Kidney capillary endothelial cell (primary cell): ENCODE data around the gene ARCN1.
"Not testable (repeated sequence)": the region's sequence is repeated elsewhere in the genome, so short reads cannot be mapped to it uniquely, and the experiment has no call there.

Experiments
- DNase-seq: peaks from one replicate; pipeline ENCODE4 v3.0.0-alpha.2; 2018; ENCODE audit warnings: low spot score

ARCN1 gene

DNA sequence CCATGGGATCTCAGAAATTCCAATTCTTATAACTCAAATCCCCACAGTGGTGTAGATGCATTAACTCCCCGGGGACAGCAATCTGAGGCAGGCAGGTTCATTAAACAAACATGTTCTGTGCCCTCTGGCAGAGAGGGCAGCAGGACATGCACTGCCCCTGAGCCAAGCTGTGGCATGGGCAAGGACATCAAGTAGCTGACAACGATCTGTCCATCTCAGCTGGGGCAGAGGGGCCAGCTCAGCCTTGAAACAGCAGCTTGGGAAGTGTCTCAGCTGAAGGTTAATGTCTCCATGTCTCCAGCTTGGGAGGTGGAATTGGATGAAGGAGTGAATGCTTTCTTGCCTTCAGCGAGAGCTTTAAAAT, 27.6 kb upstream of the ARCN1 start:
- no peak for DNase-seq

DNA sequence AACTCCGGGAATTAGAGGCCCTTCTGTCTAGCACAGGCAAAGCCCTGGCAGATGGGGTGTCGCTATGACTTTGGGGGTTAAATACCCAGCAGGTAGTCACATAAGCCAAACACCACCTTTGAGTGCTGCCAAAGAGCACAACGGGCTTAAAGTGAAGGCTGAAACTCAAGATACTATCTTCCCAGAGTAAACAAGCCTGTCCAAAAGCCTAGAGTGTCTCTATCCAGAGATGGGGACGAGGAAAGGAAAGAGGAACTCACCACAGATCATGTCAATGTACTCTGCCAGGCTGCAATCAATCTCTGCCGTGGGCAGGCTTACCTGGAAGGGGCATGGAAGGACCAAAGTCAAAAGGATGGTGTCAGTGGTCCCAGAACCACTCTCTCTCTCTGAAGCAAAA, 26.7 kb upstream of the ARCN1 start:
- DNase-seq, result no peak

DNA sequence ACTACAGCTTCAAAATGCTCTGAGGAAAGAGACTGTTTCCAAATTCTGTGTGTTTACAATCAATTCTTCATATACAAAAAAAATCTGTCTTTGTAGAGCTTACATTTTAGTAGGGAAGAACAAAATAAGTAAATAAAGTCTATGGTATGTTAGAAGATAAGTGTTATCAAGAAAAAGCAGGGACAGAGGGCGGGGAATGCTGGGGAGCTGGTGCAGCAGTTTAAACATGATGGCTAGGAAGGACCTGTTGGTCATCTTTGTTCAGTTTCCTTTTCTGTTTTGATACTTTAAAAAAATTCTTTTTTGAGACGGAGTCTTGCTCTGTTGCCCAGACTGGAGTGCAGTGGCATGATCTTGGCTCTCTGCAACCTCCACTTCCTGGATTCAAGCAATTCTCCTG, 25.1 kb upstream of the ARCN1 start:
- no peak for DNase-seq

DNA sequence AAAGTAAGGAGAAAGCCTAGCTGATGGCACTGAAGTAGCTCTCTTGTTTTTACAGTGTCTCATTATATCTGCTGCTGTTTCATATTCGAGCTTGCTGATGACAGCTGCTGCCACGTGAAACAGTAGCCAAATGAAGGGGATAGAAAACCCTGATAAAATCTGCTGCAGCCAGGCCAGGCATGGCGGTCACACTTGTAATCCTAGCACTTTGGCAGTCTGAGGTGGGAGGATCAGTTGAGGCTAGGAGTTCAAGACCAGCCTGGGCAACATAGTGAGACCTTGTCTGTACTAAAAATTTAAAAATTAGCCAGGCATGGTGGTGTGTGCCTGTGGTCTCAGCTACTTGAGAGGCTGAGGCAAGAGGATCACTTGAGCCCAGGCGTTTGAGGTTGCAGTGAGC, 19.9 kb upstream of the ARCN1 start:
- no peak for DNase-seq

DNA sequence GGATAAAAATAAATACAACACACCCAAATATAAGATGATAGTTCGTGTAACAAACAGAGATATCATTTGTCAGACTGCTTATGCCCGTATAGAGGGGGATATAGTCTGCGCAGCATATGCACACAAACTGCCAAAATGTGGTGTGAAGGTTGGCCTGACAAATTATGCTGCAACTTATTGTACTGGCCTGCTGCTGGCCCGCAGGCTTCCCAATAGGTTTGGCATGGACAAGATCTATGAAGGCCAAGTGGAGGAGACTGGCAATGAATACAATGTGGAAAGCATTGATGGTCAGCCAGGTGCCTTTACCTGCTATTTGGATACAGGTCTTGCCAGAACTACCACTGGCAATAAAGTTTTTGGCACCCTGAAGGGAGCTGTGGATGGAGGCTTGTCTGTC, 11.4 kb upstream of the ARCN1 start:
- DNase-seq, result no peak

DNA sequence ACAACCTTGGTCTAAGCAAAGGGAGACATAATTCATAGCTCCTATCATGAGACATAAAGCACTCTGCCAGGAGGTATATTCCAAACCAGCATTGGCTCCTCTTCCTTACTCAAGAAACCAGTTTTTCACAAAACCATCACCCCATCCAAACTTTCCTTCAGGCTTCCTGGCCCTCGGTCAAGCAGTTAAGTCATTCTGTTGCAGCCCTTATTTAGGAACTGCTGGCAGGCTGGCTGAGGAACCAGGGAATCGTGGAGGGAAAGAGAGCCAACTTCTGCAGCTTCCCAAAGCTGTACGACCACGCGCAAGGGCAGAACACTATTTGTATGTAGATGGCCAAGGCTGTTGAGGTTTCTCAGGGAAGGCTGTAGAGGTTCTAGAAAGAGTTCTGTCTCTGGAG, 7.2 kb upstream of the ARCN1 start:
- no peak for DNase-seq

DNA sequence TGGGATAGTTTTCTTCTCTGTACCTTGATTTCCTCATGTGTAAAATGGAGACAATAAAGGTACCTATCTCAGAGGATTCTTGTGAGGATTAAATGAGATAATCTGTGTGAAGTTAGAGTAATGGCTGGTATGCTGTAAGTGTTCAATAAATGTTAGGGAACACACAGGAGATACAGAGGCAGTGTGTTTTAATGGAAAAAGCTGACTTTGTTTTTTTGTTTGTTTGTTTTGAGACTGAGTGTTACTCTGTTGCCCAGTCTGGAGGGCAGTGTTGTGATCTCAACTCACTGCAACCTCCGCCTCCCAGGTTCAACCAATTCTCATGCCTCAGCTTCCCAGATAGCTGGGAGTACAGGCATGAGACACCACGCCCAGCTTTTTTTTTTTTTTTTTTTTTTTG, 2.5 kb upstream of the ARCN1 start:
- no peak for DNase-seq

DNA sequence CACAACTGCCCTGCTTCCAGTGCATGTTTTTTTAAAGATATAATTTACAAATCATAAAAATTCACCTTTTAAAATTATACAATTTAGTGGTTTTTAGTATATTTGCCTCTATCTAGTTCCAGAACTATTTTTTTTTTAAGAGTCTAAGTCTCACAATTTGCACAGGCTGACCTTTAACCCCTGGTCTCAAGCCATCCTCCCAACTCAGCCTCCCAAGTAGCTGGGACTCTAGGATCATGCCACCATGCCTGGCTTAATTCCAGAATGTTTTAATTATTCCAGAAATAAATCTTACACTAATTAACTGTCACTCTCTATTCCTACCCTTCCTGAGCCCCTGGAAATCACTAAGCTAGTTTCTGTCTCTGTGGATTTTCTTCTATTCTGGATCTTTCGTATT, 1.4 kb upstream of the ARCN1 start:
- no peak for DNase-seq

DNA sequence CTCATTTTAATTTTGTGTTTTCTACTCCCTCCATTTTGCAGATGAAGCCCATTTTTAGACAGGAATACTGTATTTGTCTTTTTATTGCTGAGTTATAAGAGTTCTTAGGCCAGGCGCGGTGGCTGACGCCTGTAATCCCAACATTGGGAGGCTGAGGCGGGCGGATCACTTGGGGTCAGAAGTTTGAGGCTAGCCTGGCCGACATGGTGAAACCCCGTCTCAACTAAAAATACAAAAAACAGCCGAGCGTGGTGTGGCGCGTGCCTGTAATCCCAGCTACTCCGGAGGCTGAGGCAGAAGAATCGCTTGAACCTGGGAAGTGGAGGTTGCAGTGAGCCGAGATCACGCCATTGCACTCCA, 528 bp upstream of the ARCN1 start:
- DNase-seq, result not testable (repeated sequence)

DNA sequence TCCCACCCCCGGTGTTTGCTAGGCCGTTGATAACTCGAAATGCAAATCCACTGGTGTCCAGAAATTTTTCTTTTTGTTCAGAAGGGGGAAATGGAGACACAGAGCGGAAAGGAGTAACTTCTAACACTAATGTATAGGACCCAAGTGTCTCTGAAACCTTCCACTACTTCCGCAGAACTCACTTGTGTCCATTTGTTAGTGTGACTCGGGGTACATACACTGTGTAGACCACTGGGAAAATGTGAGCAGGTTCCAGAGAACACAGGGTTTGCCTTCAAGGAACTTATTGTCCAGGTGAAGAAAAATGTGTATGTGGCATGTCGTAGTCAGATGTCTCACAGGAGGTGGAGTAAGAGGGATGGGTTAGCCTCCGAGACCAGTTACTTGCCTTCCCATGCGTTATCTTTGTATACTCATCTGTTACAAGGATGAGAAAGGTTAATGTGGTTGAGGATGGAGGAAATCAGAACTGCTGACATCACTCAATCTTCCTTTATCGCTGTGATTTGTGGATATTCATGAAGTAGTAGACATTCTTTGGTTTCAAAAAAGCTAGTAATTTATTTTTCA, 857 bp downstream of the ARCN1 start:
- DNase-seq, result peak; percentile 35

DNA sequence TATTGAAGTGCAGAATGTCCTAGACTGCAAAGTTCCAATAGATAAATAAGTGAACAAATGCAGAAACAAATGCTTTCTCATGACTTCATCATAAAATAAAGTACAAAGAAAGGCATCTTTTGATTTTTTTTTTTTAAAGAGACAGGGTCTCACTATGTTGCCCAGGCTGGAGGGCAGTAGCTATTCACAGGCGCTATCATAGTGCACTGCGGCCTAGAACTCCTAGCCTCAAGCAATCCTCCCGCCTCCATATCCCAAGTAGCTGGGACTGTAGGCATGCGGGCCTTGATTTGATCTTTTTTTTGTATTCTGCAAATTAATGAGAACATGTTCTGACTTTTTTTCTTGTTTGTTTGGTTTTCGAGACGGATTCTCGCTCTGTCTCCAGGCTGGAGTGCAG, 2.4 kb downstream of the ARCN1 start:
- DNase-seq, result no peak

DNA sequence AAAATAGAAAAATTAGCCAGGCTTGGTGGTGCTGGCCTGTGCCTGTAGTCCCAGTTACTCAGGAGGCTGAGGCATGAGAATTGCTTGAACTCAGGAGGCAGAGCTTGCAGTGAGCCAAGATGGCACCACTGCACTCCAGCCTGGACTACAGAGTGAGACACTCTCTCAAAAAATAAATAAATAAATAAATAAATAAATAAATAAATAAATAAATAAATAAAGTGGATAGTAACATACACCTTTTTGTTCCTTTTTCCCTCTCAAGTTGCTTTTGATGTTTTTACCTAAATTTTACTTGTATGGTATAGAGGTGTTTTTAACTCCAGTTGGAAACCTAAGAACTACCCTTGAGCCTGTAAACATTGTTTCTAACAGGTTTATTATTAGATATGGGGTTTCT, 5.8 kb downstream of the ARCN1 start:
- DNase-seq, result not testable (repeated sequence)

DNA sequence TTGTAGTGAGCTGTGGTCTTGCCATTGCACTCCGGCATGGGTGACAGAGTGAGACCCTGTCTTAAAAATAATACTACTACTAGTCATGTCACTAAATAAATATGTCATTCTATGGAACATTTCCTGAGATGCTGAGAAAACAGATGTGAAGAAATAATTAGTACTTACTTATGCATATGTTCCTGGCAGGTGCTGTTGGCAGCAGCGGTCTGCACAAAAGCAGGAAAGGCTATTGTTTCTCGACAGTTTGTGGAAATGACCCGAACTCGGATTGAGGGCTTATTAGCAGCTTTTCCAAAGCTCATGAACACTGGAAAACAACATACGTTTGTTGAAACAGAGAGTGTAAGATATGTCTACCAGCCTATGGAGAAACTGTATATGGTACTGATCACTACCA, 8.8 kb downstream of the ARCN1 start:
- DNase-seq, result peak; percentile 16

DNA sequence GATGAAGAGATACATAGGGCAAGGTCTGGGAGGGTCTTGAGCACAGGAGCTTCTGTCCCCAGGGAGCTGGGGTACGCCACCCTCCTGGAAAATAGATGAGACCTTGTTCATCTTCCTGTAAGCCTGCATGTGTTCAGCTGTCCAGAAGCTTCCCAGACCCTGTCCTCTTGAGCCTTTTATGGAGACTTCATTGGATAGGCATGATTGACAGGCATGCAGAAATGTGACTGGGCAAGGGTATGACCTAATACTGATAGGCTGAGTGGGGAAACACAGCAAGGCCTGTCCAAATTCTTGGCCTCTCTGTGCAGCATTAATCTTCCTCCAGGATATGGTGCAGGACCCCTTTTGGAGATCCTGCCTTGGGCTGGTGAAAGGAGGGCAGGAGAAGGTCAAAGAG, 15.7 kb downstream of the ARCN1 start:
- no peak for DNase-seq

DNA sequence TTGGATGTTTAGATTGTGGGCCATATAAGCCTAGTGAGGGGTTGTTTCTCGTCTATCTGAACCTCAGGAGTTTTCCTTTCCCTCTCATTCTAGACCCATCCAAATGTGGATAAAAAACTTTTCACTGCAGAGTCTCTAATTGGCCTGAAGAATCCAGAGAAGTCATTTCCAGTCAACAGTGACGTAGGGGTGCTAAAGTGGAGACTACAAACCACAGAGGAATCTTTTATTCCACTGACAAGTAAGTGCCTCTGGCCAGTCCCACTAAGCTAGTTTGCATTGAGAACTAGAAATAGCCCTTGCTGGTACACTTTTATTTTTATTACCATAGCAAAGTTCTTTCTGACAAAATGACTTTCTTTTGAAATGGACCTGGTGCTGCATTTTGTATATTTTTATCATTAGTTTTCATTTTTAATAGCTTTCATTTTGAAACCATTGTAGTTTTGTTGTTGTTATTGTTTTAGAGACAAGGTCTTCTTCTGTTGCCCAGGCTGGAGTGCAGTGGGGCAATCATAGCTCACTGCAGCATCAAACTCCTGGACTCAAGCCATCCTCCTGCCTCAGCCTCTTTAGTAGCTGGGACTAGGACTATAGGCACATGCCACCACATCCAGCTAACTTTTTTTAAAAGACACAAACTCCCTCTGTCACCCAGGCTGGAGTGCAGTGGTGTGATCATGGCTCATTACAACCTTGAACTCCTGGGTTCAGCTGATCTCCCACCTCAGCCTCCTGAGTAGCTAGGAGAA, 20.6 kb downstream of the ARCN1 start:
- DNase-seq, result no peak

DNA sequence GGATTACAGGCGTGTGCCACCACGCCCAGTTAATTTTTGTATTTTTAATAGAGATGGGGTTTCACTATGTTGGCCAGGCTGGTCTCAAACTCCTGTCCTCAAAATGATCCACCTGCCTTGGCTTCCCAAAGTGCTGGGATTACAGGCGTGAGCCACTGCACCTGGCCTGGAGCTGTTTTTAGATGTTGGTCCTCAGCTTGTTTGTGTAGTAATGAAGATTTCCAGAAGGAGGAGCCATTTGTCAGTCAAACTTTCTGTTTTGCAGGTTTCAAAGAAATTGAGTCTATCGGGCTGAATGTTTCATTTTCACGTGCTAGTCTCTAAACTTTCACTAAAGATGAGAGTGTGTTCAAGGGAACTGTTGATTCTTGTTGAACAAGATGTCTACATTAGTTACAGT, 22.8 kb downstream of the ARCN1 start:
- DNase-seq, result peak; percentile 47

DNA sequence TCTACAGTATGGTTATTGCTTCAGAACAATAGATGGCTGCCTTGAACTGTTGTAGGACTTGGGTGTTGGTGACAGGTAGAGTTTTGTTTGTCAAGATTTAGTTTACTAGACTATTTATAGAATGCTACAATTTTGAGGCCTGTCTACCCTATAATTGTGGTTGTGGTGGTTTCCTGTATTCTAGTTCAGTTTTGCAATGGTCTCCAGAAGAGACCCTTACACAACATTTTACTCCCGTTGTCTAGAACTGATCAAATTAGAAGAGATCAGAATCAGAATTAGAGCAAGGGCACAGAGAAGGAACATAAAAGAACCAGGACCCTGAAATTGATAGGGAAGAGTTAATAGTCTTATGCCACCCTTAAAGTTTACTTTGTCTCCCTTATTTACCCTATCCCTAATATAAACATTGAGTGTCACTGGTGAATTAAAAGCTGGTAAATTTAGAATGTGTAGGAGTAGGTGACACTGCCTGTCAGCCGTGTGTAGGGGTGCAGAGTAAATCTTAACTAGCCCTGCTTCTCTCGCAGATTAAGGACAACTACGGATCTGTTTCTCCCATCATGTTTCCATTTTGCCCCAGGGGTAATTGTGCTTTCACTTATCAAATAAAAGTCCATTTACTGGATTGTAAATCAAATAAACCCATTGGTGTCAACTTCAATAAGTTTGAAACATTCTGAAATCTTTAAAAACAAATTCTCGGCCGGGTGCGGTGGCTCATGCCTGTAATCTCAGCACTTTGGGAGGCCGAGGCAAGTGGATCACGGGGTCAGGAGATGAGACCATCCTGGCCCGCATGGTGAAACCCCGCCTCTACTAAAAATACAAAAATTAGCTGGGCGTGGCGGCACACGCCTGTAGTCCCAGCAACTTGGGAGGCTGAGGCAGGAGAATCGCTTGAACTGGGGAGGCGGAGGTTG, 24.3 kb downstream of the ARCN1 start:
- no peak for DNase-seq

DNA sequence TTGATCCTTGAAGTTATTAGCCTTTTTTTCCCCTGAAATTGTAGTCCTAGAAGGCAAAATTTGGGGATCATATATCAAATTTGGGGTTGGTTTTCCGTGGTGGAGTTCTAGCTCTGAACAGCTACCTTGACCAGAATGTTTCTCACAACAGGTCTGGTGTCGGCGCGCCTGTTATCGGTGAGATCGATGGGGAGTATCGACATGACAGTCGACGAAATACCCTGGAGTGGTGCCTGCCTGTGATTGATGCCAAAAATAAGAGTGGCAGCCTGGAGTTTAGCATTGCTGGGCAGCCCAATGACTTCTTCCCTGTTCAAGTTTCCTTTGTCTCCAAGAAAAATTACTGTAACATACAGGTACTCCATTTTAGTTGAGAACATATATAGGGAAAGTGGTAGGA, 25.3 kb downstream of the ARCN1 start:
- DNase-seq, result no peak

DNA sequence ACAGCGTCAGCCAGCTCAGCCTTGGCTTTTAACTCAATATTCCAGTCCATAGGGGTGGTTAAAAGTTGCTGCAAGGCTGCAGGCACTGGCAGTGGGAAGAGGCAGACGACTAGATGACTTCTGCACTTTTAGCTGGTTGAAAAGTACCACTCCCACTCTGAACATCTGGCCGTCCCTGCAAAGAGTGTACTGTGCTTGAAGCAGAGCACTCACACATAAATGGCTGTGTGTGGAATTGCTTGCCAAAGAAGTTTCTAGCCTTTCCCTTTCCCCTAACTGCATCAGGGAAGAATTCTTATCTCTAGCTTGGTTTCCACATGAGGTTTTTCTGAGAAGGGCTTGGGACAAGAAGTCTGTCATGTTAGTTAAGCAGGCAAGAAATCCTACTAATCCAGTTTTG, 30.1 kb downstream of the ARCN1 start:
- no peak for DNase-seq

DNA sequence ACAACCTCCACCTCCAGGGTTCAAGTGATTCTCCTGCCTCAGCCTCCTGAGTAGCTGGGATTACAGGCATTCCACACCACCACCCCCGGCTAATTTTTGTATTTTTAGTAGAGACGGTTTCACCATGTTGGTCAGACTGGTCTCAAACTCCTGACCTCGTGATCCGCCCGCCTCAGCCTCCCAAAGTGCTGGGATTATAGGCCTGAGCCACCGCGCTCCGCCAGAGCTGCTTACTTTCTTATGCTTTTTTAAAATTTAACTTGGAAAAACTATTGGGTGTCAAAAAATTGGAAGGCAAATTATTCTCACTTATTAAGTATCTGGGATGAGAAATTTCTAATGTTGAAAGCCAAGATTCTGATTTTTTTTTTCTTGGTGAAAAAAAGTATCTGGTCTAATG, 31.5 kb downstream of the ARCN1 start:
- not testable (repeated sequence) for DNase-seq

DNA sequence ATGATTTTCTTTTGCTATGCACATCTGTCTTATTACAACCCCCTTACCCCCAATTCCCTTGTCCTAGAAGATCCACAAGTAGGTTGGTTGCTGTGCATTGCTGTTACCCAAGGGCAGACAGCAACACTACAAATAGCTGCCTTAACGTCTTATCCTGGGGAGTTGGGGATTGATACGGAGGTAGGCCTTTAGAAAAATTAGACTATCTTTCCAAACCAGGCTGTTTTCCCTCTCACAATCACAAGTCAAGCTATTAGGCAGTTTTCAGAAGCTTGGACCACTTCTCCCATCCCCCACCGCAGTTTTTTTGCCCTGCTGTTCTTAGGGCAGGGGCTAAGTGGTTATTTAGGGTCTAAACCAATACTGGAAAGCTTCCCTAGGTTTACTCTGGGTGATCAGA, 32.4 kb downstream of the ARCN1 start:
- no peak for DNase-seq

DNA sequence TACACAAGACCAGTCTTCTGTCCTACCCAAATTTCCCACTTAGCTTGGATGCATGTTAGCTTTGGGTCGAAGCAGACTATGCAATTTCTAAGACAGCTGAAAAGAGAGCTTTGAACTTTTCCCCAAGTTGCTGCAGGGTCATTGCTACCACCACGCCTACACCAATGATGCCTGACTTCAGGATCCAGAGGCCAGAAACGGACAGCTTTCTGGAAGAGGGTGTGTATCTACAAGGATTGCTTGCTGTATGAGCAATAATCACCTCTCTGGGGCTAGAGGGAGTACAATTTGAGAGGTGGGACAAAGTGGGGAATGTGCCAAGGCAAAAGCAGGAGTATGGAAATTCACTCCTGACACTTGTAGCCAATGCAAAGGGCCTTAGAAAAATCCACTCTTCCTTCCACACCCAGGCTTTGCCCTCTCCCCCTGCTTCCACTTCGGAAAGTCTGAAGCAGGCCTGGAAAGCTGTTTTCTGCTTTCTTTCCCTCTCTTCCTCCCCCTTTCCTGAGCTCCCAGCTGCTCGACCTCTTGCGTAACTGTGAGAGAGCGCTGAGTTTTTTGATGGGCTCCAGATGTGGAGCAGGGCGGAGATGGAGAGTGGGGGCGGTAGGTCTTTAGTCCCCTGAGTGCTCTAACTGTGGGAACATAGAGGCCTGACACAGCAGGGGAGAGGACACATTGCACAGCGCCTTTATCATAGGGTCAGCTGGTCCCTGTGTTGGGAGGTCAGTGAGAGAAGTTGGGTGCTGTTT, 33.1 kb downstream of the ARCN1 start:
- no peak for DNase-seq
